NCI-H69 (cell line): ENCODE results near the gene ARL3.
"Not testable (repeated sequence)": the region's sequence is repeated elsewhere in the genome, so short reads cannot be mapped to it uniquely, and the experiment has no call there.

Source experiments
- DNase-seq: peaks from one replicate; lab custom pipeline; 2025; lab: John Stamatoyannopoulos, UW

The ARL3 gene, protein sequence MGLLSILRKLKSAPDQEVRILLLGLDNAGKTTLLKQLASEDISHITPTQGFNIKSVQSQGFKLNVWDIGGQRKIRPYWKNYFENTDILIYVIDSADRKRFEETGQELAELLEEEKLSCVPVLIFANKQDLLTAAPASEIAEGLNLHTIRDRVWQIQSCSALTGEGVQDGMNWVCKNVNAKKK

DNA sequence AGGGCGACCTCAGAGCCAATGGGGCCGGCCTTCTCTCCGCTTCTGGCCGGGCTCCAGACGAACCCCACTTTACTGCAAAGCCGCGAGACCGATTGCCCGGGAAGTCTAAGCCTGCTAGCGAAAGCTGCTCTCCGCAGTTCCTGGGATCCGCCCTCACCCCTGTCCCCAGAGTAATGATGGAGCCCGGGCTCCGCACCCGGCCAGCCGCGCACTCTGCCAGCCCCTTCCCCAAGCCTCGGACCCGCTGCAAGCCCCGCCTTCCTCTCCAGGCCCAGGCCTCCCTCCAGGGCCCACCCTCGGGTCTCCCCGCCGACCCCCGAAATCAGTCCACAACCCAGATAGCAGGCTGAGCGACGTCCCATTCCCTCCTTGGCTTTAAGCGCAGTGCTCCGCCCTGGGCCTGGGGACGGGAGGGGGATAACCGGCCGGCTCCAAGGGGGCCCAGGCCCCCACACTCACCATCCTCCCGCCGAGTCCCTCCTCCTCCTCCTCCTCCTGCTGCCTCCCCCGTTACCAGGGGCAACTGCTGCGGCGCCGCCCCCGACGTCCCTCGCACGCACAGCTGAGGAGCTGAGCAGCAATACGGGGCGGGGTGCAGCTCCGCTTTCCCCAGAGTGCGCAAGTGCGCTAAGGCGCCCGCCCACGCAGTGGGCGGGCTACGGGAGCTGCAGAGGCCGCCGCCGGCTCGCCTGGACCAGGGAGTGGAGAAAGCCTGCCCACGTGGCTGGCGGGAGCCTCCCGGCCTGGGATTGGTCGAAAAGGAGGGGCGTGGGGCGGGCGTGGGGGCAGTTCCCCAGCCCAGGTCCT is at the start of gene ARL3:
TSS of gene ARL3 (minus strand) at position 584 of the 807 bp plus-strand sequence. CDS start at position 462, 122 bp downstream.
- DNase-seq, result peak; percentile 98

DNA sequence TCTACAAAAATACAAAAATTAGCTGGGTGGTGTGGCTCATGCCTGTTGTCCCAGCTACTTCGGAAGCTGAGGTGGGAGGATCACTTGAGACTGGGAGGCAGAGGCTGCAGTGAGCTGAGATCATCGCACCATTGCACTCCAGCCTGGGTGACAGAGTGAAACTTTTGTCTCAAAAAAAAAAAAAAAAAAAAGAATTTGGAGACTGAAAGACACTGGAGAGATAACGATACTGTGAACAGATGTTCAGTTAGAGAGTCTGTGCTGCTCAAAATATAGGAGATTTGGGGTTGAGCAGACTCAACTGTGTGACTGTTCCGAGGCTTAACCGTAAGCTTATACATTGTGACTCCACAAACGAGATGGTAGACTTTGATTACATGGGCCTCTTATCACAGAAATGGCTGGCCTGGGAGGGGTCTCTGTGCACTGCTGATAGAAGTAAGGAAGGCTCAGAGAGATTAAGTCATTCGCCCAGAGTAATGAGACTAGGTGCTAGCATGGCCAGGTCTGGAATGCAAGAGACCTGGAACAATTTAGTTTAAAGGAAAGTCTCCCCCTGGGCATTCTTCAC is 48.9 kb upstream of the ARL3 start:
- DNase-seq, result no peak

DNA sequence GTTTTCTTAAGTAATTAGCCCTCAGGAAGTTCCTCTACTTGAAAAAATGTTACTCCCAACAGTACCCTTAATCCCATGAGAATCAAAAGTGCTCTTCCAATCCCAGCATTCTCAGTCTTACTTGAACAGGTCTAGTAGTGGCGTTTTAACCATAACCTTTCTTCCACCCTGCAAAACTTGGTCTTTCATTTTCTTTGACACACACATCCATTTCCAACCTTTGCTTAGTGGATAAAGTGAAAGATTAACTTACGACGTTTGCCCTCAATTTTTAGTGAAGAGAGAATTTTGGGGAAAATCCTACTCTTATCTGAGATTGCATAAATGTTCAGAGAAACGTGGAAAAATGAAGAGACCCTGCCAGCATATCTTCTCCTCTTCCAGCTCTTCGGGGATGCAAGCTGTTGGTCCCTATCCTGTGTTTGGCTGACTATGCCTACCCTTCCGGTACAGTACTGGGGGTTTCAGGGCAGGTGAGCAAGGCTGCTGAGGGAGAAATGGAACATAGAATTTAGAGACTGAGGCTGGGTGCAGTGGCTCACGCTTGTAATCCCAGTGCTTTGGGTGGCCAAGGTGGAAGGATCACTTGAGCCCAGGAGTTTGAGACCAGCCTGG is 48.3 kb upstream of the ARL3 start:
- no peak for DNase-seq

DNA sequence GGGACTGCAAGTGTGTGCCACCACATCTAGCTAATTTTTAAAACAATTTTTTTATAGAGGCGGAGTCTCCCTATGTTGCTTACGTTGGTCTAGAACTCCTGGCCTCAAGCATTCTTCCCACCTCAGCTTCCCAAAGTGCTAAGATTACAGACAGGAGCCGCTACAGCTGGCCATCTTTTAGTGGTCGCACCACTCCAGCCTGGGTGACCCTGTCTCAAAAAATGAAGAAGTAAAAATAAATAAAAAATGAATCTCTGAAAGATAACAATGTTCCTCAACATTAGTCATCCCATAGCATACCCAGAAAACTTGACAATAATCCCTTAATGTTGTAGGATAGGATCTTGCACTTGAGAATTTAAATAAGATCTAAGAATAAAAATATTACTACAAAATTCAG is 47.8 kb upstream of the ARL3 start:
- no peak for DNase-seq

DNA sequence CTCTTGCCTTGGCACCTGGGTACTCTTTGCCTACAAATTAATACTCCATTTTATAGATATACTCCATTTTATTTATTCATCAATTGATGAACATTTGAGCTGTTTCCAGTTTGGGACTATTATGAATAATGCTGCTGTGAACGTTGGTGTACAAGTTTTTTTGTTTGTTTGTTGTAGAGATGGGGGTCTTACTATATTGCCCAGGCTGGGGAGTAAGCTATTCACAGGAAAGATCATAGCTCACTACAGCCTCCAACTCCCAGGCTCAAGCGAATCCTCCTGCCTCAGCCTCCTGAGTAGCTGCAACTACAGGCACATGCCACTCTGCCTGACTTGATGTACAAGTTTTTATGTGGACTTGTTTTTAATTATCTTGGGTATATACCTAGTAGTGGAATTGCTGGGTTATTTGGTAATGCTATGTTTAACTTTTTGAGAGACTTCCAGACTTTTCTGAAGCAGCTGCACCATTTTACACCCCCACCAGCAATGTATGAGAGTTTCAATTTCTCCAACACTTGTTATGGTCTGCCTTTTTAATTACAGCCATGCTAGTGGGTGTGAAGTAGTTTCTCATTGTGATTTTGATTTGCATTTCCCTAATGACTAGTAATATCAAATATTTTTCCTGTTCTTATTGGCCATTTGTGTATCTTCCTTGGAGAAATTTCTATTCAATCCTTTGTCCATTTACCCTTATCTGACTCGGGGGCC is 45.5 kb upstream of the ARL3 start:
- no peak for DNase-seq

DNA sequence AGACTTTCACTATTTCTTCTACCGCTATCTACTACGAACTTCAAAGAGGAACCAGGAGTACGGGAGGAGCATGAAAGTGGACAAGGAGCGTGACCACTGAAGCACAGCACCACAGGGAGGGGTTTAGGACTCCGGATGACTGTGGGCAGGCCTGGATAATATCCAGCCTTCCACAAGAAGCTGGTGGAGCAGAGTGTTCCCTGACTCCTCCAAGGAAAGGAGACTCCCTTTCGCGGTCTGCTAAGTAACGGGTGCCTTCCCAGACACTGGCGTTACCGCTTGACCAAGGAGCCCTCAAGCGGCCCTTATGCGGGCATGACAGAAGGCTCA is 44.7 kb upstream of the ARL3 start:
- not testable (repeated sequence) for DNase-seq

DNA sequence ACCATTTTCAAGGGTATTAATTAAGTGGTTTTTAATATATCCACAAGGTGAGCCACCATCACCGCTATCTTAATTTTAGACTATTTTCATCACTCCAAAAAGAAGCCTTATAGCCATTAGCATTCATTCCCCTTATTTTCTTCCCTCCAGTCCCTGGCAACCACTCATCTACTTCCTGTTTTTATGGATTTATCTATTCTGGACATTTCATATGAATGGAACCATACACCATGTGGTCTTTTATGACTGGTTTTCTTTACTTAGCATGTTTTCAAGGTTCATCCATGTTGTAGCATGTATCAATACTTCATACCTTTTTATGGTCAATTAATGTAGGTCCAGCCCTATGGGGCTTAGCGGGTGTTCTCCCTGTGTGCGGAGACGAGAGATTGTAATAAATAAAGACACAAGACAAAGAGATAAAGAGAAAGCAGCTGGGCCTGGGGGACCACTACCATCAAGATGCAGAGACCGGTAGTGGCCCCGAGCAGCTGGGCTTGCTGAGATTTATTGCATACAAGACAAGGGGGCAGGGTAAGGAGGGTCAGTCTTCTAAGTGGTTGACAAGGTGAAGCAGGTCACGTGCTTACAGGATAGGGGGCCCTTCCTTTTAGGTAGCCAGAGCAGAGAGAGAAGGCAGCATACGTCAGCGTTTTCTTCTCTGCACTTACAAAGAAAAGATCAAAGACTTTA is 44.2 kb upstream of the ARL3 start:
- no peak for DNase-seq

DNA sequence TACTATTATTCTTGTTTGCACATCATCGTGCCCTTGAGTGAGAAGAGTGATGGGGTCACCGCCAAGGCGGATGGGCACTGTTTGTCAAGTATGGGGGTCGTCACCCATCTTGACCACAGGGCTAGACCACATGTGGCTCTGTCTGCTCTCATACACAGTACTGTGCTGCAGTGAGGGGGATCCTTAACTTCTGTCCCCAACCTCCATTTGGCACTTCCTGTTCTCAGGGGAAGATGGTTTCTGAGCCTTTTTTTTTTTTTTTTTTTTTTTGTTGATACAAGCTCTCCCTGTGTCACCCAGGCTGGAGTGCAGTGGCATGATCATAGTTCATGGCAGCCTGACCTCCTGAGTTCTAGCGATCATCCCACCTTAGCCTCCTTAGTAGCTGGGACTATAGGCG is 43.1 kb upstream of the ARL3 start:
- no peak for DNase-seq

DNA sequence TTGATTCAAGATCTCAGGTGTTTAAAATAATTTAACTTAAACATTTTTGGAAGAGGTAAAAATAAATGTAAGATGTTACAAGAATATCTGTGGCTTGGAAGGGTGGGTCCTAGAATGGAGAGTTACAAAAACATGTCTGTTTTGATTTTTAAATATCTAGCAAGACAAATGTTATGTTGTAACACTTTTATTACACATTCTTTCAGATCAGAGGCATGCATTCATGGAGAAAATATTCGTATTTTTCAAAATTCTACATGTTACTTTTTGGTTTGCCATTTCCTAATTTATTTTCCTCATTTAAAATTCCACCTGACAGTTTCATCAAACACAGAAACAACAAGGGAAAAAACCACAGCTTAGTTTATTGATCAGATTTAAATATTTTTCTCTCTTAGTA is 39.5 kb upstream of the ARL3 start:
- no peak for DNase-seq

DNA sequence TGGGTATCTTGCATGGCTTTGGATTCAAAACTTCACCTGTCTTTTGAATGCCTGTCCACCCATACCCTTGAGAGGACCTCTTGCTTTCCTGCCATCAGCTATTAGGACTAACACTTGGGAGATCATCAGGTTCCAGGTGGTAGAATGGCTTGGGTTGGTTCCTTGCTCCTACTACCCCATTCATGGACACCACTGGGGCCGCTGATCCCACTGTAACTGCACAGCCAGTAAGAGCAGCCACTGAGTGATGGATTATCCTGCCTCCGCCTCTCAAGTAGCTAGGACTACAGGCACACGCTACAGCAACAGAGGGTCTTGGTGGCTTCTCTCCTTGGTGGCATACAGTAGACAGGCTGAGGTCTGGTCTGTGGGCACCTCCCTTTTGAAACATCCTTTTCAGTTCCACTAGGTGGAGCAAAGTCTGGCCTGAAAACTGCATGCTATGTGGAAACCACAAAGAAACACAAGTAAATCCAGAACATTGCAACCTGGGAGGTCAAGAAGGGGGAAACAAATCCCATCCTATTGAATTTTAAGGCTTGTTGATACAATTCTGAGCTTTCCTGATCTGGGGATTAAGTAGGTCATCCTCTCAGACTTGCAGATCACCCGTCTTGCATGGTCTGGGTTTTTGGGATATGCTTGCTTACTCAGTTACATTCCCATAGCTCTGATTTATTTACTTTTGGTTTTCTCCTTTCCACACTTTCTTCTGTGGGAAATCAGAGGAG is 38.9 kb upstream of the ARL3 start:
- peak; percentile 6 for DNase-seq

DNA sequence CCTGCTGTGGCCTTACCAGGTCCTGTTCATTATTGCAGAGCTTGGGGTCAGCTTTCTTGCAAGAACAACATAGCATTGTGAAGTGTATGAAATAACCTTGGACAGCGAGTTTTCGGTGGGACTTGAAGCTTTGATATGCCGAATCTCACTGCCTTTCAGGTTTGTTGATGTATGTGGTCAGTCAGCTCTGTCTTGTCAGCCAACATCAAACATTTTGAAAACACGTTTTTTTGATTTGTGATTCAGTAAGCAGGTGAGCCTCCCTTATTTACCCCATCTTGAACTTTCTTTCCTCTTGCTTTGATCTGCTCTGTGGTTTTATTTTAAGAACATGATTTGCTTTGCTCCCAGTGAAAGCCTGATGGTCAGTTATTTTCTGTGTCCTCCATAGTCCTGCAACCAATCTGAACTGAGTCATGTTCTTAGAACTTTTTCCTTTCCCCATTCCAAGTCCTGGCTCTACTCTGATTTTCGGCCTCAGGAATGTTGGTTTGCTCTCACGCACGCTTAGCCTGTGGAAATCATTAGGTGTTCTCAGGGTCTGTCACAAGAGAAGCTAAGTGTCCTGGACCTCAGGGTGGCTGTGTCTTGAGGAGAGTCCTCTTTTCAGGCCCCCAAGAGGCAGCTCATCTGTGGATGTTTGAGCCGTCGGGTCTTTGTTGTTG is 38.2 kb upstream of the ARL3 start:
- DNase-seq, result no peak

DNA sequence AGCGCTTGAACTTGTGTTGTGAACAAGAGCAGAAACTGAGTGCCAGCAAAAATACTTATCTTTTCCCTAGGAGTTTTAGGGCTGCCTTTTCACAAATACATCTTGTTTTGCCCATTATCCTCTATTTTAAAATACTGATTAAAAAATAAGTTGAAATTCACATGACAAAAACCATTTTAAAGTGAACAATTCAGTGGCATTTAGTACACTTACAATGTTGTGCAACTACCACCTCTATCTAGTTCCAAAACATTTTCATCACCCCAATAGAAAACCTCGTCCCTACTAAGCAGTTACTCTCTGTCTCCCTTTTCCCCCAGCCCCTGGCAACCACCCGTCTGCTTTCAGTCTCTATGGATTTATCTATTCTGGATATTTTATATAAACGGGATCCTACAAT is 31.0 kb upstream of the ARL3 start:
- no peak for DNase-seq

DNA sequence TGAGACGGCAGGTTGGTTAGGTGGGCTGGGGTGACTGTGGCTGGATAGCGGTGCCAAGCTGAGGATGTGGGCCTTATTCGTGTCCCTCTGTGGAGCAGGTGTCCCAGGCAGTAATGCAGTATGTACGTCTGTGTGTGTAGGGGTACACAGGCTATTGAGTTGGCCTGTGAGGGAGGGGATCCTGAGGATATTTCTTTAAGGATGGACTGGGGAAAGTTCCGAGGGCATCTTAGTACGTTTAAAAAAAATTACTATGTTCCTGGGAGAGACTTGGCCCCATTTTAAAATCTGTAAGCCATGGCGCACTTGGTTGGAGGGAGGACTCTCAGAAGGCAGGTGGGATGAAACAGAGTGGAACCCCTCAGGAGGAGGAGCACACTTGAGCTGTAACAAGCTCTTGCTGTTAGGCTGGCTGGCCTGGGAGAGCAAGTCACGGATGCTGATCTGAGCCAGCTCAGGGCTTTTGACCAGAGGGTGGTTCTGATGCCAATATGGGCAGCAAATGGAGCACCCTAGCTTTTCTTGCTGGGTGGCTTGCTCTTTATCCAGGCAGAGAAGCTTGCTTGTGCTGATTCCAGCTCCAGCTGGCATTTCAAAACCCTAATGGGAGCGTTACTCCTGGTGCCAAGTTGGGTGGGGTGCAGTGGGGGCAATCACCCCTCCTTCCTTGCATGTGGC is 30.3 kb upstream of the ARL3 start:
- DNase-seq, result peak; percentile 16

DNA sequence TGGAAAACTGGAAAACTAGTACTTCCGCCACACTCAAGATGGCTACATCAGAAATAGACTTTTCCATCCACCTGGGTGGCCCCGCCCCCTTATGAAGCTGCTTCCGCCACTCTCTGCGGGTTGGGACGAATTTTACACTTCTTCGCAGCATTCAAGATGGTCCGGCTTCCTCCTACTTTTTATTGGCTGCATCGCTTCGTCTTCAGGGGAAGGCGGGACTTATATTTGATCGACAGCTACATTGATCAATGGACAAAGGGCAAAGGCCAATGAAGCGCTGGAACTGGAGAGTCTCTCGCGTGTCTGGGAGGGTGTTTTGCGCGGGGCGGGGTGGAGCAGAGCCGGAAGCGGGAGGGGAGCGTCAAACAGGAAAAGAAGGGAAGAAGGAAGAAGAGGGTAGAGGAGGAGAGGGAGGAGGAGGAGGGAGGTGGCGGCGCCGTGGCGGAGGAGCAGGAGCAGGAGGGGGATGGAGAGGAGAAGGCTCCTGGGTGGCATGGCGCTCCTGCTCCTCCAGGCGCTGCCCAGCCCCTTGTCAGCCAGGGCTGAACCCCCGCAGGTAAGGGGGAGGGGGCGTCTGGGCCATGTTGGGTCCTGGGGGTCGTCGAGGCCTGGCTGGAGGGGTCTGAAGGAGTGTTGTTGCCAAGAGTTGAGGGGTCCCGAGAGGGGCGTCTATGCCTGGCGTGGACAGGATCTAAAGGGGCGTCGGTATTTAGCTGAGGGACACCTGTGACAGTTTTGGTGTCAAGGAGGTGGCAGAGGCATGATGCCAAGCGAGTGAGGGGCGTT is 29.6 kb upstream of the ARL3 start, which contains the start of gene WBP1L:
TSS of gene WBP1L (plus strand) at position 361 of the 786 bp plus-strand sequence. CDS start at position 467, 106 bp downstream.
- DNase-seq, result peak; percentile 97

DNA sequence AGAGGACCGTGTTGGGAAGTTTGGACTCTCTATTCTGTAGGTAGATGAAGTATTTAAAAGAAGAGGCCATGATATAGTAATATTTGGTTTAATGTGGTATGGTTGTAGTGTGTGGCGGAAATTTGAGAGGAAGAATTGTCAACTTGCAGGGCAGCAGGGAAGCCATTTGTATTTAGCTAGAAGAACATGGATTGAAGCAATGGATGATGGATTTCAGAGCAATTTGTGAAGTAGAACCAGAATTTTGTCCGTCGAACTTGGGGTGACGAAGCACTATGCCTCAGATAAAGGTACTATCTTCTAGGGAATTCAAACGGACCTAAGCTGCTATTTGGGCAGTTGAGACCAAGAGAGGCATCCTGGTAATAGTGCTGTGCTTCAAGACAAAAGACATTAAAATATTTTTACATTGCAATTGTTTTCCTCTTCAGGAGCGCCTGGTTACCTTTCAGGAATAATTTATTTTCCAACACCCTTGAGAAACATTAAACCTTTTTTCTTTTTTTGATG is 28.9 kb upstream of the ARL3 start:
- DNase-seq, result peak; percentile 31

DNA sequence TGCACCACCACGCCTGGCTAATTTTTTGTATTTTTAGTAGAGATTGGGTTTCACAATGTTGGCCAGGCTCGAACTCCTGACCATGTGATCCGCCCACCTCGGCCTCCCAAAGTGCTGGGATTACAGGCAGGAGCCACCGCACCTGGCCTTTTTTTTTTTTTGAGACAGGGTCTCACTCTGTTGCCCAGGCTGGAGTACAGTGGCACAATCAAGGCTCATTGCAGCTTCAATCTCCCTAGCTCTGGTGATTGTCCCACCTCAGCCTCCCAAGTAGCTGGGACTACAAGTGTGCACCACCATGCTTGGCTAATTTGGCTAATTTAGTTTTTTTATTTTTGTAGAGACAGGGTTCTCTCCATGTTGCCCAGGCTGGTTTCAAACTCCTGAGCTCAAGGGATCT is 28.1 kb upstream of the ARL3 start:
- DNase-seq, result not testable (repeated sequence)

DNA sequence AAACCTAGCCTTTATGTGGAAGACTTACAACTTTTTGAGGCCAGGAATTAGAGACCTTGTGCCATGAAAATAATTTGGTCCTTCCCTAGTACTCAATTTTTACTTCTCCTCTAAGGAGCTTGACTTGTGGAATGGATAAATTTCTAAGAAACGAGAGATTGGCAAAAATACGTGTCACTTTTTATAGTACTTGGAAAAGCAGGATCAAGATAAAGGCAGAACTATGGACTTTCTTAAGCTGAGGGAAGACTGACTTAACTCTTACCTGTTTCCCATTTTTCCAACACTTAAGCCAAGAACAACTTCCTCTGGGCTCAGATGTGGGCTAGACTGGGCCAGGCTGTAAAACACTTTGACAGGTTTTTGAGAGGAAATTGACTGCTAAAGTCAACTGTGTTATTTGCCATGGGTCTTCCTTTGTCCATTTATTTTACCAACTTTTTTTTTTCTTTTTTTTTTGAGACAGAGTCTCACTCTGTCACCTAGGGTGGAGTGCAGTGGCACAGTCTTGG is 27.6 kb upstream of the ARL3 start:
- DNase-seq, result no peak

DNA sequence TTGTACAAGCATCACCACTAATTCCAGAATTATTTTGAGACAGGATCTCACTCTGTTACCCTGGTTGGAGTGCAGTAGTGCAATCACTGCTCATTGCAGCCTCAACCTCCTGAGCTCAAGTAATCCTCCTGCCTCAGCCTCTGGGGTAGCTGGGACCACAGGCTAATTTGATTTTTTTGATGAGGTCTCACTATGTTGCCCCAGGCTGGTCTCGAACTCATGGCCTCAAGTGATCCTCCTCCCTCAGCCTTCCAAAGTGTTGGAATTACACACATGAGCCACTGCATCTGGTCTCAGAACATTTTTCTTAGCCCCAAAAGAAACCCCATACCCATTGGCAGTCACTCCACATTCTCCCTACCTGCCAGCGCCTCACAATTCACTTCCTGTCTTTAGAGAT is 26.0 kb upstream of the ARL3 start:
- DNase-seq, result no peak

DNA sequence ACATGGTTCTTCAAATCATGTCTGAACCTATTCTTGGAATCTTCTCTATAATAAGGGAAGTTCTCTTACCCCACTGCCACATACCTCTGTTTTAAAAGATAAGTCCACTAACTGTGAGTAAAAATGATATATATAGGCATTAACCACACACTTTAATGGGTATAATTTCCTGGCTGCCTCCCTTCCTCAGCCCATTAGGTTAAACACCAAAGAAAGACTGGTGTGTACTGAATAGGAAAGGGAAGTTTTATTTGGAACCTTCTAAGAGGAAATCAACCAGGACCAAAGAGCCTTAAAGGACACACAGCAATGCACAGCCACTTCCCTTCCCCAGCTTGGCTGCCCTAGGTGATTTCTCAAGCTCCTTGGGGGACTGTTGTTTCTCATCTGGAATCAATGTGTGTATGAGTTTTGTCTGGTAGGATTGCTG is 24.5 kb upstream of the ARL3 start:
- no peak for DNase-seq
